Stimulated activated naive CD8-positive, alpha-beta T cell treated with anti-CD3 and anti-CD28 coated beads, Interleukin-15, Interleukin-2, amounts not matched to agents 100 ng/mL and 50 ng/mL, for 24 hours (primary cell): Measurements from ENCODE around the gene WDFY1.

Source experiments
- H3K27ac Mint-ChIP-seq: one replicate; pipeline ENCODE4 v1.8.0; 2021; ENCODE audit warnings: mild to moderate bottlenecking, mixed read lengths
- H3K27me3 Mint-ChIP-seq: one replicate; pipeline ENCODE4 v1.8.0; 2021; ENCODE audit warnings: mixed read lengths
- H3K36me3 Mint-ChIP-seq: one replicate; pipeline ENCODE4 v1.8.0; 2021; ENCODE audit warnings: low read depth, mixed read lengths
- H3K4me1 Mint-ChIP-seq: one replicate; pipeline ENCODE4 v1.8.0; 2021; ENCODE audit warnings: low read depth, mixed read lengths
- H3K4me3 Mint-ChIP-seq: one replicate; pipeline ENCODE4 v1.8.0; 2021; ENCODE audit warnings: mild to moderate bottlenecking, mixed read lengths
- H3K9me3 Mint-ChIP-seq: one replicate; pipeline ENCODE4 v1.8.0; 2021; ENCODE audit warnings: mixed read lengths

WDFY1 gene

DNA sequence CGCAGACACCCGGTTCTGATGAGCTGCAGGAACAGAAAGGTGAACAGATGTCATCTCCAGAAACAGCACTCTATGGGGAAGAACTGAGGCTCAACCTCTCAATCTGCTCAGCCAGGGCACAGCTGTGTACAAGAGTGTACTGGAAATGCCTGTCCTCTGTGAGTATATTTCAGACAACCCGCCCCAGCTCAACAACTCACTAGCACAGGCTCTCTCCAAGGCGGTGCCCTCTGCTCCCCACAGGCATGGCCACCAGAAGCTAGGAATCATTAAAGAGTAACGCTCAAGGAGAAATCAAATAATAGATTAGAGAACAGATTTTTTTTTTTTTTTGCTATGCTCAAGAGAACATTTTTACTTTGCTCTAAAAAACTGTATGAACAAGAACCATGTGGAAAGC lies 43.8 kb downstream of the WDFY1 start:
- Mint-ChIP-seq H3K4me1 (peaks cover 19% of the 10 kb centered on the region), H3K9me3 (no peaks in the 10 kb centered on the region), H3K27me3 (no peaks in the 10 kb centered on the region), H3K36me3 (peaks cover 50% of the 10 kb centered on the region), H3K4me3 (no peak overlapping the region), H3K27ac (no peak overlapping the region)

GRCh38 chr2:223900531-223900930 lies 44.6 kb downstream of the WDFY1 start:
- Mint-ChIP-seq H3K9me3 (no peaks in the 10 kb centered on the region), H3K4me1 (peaks cover 24% of the 10 kb centered on the region), H3K4me3 (no peak overlapping the region), H3K27ac (no peak overlapping the region), H3K27me3 (no peaks in the 10 kb centered on the region), H3K36me3 (peaks cover 53% of the 10 kb centered on the region)

DNA sequence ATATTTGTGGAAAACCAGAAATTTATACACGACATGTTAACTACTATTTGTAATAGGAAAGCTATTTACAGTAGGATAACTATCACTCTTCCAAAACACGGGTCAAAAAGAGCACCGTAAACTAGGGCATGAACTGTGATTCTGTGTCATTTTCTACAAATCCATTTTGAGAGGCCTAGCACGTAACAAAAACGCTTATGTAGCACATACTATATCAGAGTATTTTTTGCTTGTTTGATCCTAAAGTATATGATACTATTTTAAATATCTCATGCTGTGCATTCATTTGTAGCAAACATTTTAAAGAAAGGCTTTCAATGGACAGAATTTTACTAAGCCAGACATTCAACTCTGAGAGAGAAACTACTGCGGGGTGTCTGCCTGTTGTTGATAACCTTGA lies 45.1 kb downstream of the WDFY1 start:
- no peak overlapping the region for H3K4me3 Mint-ChIP-seq
- H3K27me3 Mint-ChIP-seq, result no peaks in the 10 kb centered on the region
- peaks cover 53% of the 10 kb centered on the region for H3K36me3 Mint-ChIP-seq
- H3K27ac Mint-ChIP-seq, result no peak overlapping the region
- peaks cover 27% of the 10 kb centered on the region for H3K4me1 Mint-ChIP-seq
- no peaks in the 10 kb centered on the region for H3K9me3 Mint-ChIP-seq

DNA sequence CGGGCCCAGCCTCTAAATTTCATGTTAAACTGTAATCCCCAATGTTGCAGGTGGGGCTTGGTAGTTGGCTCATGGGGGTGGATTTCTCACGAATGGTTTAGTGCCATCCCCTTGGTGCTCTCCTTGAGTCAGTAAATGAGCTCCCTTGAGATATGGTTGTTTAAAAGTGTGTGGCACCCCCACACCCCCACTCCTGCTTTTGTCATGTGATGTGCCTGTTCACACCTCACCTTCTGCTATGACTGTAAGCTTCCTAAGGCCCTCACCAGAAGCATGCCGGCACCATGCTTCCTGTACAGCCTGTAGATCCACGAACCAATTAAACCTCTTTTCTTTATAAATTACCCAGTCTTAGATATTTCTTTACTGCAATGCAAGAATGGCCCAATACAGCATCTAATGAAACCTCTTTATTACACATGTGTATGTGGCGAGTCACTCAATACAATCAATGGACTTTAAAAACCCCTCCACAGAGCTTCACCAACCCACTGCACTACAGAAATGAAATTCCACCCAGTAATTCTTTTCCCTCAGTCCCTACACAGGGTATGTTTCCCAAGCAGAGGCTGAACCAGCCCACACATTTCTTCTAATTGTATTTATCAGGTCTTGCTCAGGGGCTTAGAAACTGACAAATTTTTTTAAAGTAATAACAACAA lies 47.3 kb downstream of the WDFY1 start:
- no peak overlapping the region for H3K4me3 Mint-ChIP-seq
- H3K27ac Mint-ChIP-seq, result peak overlapping the region; percentile 41
- H3K27me3 Mint-ChIP-seq, result no peaks in the 10 kb centered on the region
- peaks cover 27% of the 10 kb centered on the region for H3K4me1 Mint-ChIP-seq
- peaks cover 52% of the 10 kb centered on the region for H3K36me3 Mint-ChIP-seq
- no peaks in the 10 kb centered on the region for H3K9me3 Mint-ChIP-seq

DNA sequence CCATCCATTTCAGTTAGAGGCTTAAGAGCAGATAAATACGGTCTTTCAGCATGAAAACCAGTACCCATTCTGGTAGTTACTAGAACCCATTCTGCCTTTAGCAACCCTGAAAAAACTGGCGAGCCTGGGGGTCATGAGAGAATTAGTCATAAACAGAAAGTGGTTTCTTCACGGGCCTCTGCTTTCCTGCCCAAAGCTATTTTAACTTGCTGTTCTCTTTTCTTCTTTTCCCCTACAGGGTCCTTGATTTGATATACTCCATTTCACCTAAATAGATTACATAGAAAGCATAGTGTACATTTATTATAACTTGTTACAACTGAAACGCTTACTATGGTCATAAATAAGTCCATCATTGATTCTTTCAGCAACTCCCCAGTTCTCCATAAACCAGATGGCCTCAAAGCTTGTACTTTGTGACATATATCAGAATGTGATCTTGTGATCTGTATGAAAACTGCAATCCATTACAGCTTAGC lies 48.3 kb downstream of the WDFY1 start:
- peaks cover 60% of the 10 kb centered on the region for H3K36me3 Mint-ChIP-seq
- H3K9me3 Mint-ChIP-seq, result no peaks in the 10 kb centered on the region
- no peak overlapping the region for H3K4me3 Mint-ChIP-seq
- H3K27ac Mint-ChIP-seq, result peak overlapping the region; percentile 36
- no peaks in the 10 kb centered on the region for H3K27me3 Mint-ChIP-seq
- peaks cover 27% of the 10 kb centered on the region for H3K4me1 Mint-ChIP-seq

- Mint-ChIP-seq H3K4me3 (no peak overlapping the region), H3K27me3 (no peaks in the 10 kb centered on the region), H3K4me1 (peaks cover 27% of the 10 kb centered on the region), H3K9me3 (no peaks in the 10 kb centered on the region), H3K36me3 (peaks cover 46% of the 10 kb centered on the region), H3K27ac (no peak overlapping the region)
Observed at GRCh38 chr2:223894968-223895367, 50.2 kb downstream of the WDFY1 start.

- Mint-ChIP-seq H3K36me3 (peaks cover 47% of the 10 kb centered on the region), H3K27ac (no peak overlapping the region), H3K4me1 (peaks cover 32% of the 10 kb centered on the region), H3K9me3 (peaks cover 6% of the 10 kb centered on the region), H3K4me3 (no peak overlapping the region), H3K27me3 (no peaks in the 10 kb centered on the region)
Observed at GRCh38 chr2:223894009-223894408, 51.1 kb downstream of the WDFY1 start.

GRCh38 chr2:223890721-223891120 lies 54.4 kb downstream of the WDFY1 start:
- Mint-ChIP-seq H3K4me1 (peaks cover 12% of the 10 kb centered on the region), H3K27ac (no peak overlapping the region), H3K4me3 (no peak overlapping the region), H3K9me3 (peaks cover 7% of the 10 kb centered on the region), H3K36me3 (peaks cover 42% of the 10 kb centered on the region), H3K27me3 (no peaks in the 10 kb centered on the region)

DNA sequence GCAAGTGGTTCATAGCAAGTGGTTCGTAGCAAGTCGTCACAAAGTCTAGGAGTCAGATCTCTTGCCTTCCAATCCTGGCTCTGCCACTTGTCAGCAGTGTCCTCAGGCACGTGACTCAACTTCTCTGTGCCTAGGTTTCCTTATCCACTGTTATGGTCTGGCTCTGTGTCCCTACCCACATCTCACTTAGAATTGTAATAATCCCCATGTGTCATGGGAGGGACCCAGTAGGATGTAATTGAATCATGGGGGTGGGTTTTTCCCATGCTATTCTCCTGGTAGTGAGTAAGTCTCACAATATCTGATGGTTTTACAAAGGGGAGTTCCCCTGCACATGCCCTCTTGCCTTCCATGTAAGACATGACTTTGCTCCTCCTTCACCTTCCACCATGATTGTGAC lies 55.9 kb downstream of the WDFY1 start:
- peaks cover 7% of the 10 kb centered on the region for H3K9me3 Mint-ChIP-seq
- peaks cover 41% of the 10 kb centered on the region for H3K36me3 Mint-ChIP-seq
- H3K4me3 Mint-ChIP-seq, result no peak overlapping the region
- peaks cover 16% of the 10 kb centered on the region for H3K4me1 Mint-ChIP-seq
- H3K27ac Mint-ChIP-seq, result peak overlapping the region; percentile 52
- no peaks in the 10 kb centered on the region for H3K27me3 Mint-ChIP-seq

DNA sequence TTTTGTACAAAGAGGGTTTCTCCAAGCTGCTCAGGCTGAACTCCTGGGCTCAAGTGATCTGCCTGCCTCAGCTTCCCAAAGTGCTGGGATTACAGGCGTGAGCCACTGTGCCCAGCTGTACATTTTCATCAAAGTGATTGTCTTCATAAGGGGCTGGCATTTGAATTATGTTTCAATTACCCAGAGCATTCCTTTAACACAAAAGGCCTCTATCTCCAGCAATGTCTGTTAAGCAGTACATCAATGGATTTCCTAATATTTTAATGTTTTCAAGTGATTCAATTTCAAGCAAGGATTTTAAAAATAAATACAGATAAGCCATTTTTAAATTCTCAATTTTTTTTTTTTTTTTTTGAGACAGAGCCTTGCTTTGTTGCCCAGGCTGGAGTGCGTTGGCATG lies 56.9 kb downstream of the WDFY1 start:
- Mint-ChIP-seq H3K27me3 (no peaks in the 10 kb centered on the region), H3K4me1 (peaks cover 18% of the 10 kb centered on the region), H3K4me3 (no peak overlapping the region), H3K9me3 (peaks cover 7% of the 10 kb centered on the region), H3K27ac (no peak overlapping the region), H3K36me3 (peaks cover 43% of the 10 kb centered on the region)

GRCh38 chr2:223887127-223887526 lies 58.0 kb downstream of the WDFY1 start:
- Mint-ChIP-seq H3K27me3 (no peaks in the 10 kb centered on the region), H3K36me3 (peaks cover 38% of the 10 kb centered on the region), H3K4me3 (no peak overlapping the region), H3K9me3 (peaks cover 7% of the 10 kb centered on the region), H3K27ac (no peak overlapping the region), H3K4me1 (peaks cover 18% of the 10 kb centered on the region)

- Mint-ChIP-seq H3K27ac (no peak overlapping the region), H3K36me3 (peaks cover 39% of the 10 kb centered on the region), H3K9me3 (peaks cover 7% of the 10 kb centered on the region), H3K27me3 (no peaks in the 10 kb centered on the region), H3K4me3 (no peak overlapping the region), H3K4me1 (peaks cover 18% of the 10 kb centered on the region)
Observed at GRCh38 chr2:223886726-223887125, 58.4 kb downstream of the WDFY1 start.

DNA sequence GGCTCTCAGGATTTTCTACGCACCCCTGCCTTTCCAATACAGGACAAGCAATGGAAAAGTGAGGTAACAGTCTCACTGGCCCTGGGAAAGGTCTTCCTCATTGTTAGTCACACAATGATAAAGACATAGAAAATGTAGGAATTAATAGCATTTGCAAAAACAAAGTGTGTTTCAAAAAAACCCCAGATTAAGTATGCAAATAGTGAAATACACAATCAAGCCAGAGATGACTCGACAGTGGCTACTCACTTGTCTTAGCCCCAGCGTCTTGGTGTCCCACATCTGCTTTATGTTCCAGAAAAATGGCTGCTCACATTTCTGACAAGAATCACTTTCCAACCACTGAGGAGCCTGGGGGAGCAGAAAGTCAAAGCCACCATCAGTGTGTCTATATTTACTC lies 60.7 kb downstream of the WDFY1 start:
- H3K4me1 Mint-ChIP-seq, result peaks cover 15% of the 10 kb centered on the region
- no peak overlapping the region for H3K4me3 Mint-ChIP-seq
- peaks cover 51% of the 10 kb centered on the region for H3K36me3 Mint-ChIP-seq
- no peaks in the 10 kb centered on the region for H3K27me3 Mint-ChIP-seq
- peaks cover 4% of the 10 kb centered on the region for H3K9me3 Mint-ChIP-seq
- H3K27ac Mint-ChIP-seq, result peak overlapping the region; percentile 31

DNA sequence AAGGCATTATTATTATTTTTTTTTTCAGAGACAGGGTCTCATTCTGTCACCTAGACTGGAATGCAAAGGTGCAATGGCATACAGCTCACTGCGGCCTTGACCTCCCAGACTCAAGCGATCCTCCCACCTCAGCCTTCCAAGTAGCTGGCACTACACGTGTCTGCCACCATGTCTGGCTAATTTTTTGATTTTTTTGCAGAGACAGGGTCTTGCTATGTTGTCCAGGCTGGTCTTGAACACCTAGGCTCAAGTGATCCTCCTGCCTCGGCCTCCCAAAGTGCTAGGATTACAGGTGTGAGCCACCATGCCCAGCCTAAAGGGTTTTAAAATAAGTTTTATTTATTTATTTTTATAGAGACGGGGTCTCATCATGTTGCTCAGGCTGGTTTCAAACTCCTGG lies 62.4 kb downstream of the WDFY1 start:
- H3K4me3 Mint-ChIP-seq, result no peak overlapping the region
- H3K36me3 Mint-ChIP-seq, result peaks cover 51% of the 10 kb centered on the region
- H3K4me1 Mint-ChIP-seq, result peaks cover 10% of the 10 kb centered on the region
- no peak overlapping the region for H3K27ac Mint-ChIP-seq
- H3K27me3 Mint-ChIP-seq, result no peaks in the 10 kb centered on the region
- no peaks in the 10 kb centered on the region for H3K9me3 Mint-ChIP-seq

DNA sequence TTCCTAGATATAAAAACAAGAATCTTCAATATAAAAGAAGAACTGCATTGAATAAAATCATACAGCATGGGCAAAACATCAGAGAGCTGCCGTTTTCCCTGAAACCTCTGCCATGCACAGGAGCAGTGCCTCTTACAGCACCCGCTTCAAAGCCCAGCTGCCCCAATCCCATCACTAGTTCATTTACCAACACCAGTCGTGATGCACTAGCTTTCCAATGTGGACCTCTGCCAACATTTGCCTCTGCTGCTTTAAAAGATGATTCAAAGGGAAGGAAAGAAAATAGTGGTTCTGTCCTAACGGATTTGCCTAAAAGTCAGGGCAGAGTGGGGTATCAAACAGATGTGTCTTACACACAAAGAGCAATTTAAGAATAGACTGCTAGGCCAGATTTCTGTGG lies 64.3 kb downstream of the WDFY1 start:
- Mint-ChIP-seq H3K4me1 (peaks cover 10% of the 10 kb centered on the region), H3K9me3 (no peaks in the 10 kb centered on the region), H3K36me3 (peaks cover 49% of the 10 kb centered on the region), H3K27ac (no peak overlapping the region), H3K4me3 (no peak overlapping the region), H3K27me3 (no peaks in the 10 kb centered on the region)

GRCh38 chr2:223877721-223878410 lies 67.3 kb downstream of the WDFY1 start:
- Mint-ChIP-seq H3K36me3 (peaks cover 48% of the 10 kb centered on the region), H3K4me3 (no peak overlapping the region), H3K9me3 (no peaks in the 10 kb centered on the region), H3K4me1 (no peaks in the 10 kb centered on the region), H3K27me3 (no peaks in the 10 kb centered on the region), H3K27ac (no peak overlapping the region)
